ENCODE measurements around the gene ZNF784. TPM values are rescaled to one million over a fixed set of nuclear protein-coding genes. Genes with fewer than 3 reads are reported as not detected.

The ZNF784 gene
- total and polyA plus RNA-seq, 2 of the 8 experiments (the other 6 are each of a cell fraction or from before 2014, with no cell fraction given) = 6.5 to 8.0 TPM

DNA sequence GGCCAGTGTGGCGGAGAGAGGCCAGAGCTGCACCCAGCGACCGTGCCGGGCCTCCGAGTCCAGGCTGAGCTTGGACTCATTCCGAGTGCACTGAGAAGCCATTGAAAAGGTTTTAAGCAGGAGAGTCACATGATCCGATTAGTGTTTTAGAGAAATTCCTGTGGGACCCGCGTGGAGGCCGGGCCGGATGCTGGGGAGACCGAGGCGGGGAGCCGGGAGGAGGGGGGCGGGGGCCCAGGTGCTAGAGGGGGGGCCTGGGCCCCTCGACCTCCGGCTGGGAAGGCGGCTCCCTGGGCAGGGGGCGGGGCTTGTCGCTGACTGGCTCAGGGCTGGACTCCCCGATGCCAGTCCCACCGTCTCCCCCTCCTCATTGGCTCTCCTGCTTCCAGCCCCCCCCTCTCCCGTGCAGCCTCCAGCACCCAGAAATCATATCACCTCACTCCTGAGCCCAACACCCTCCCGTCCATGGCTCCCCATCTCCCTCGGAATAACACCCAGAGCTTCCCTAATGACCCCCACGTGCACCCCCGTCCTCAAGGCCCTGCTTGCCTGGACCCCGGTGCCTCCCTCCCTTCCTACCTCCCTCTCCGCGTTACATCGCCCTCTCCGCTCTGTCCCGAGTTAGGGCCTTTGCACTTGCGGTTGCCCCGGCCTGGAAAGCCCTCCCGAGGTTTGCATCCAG is 38.6 kb downstream of the ZNF784 start (continued):
- TF ChIP-seq USF2 (IDR thresholded peaks at IDR 0.05; ENCODE audit: low read length) (0 out of 2 replicates have a peak, but pooled peaks have one; percentile 32), YY1 (IDR thresholded peaks at IDR 0.05; ENCODE audit: low read depth, low read length) (0 out of 2 replicates have a peak, but pooled peaks have one; percentile 38), TAF7 (optimal IDR thresholded peaks at IDR 0.05; ENCODE audit: borderline replicate concordance, low read depth, low read length) (no peak), CHD2 (IDR thresholded peaks at IDR 0.05; ENCODE audit: low read length) (peak; percentile 37; the same call in 1 of the 2 replicates), HDAC2 (IDR thresholded peaks at IDR 0.05; ENCODE audit: borderline replicate concordance in 1 of 2, low read depth in 2 of 2, low read length in 2 of 2) (0 out of 4 replicates have a peak, but pooled peaks of 1 of the 2 experiments have one; percentile 74), TAF1 (IDR thresholded peaks at IDR 0.05; ENCODE audit: low read depth, low read length) (peak; percentile 32; the same call in 1 of the 2 replicates), KDM1A (IDR thresholded peaks at IDR 0.05; ENCODE audit: borderline replicate concordance, low read length) (peak; percentile 59; the same call in 1 of the 2 replicates)
- TF ChIP-seq, protein P1, sequence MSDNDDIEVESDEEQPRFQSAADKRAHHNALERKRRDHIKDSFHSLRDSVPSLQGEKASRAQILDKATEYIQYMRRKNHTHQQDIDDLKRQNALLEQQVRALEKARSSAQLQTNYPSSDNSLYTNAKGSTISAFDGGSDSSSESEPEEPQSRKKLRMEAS (IDR thresholded peaks at IDR 0.05) = peak; percentile 36; the same call in 1 of the 2 replicates
